COLO668 (cell line): ENCODE measurements around the gene MICAL3.
A peak's percentile ranks its signal among the peaks of the same experiment; 100 is the strongest.
"Not testable (repeated sequence)": the region's sequence is repeated elsewhere in the genome, so short reads cannot be mapped to it uniquely, and the experiment has no call there.

Experiments used
- DNase-seq: peaks from one replicate; lab custom pipeline; 2025; ENCODE audit not compliant: unreplicated experiment; lab: John Stamatoyannopoulos, UW

MICAL3 gene

GRCh38 chr22:18001040-18001893 lies 23.1 kb downstream of the MICAL3 start:
- DNase-seq: peak; percentile 90

- peak; percentile 46 for DNase-seq
Measured at GRCh38 chr22:18000441-18001039, 23.8 kb downstream of the MICAL3 start.

DNA sequence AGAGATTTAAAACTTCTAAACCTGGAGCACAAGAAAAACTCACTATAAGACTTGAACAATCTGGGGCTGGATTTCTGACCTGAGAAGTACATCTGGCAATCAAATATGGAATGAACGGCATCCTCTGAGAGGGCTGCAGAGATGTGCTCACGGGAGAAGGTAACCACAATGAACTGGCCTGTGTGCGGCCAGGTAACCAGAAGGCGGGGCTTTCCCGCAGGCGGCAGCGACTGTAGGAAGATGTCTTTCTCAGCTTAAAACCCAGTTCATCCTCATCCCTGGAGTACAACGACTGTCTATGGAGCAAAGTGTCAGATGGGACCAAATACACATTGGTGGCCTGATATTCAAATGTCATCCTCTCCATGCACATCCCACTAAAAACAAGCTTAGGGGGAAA lies 24.5 kb downstream of the MICAL3 start:
- DNase-seq: peak; percentile 38

DNA sequence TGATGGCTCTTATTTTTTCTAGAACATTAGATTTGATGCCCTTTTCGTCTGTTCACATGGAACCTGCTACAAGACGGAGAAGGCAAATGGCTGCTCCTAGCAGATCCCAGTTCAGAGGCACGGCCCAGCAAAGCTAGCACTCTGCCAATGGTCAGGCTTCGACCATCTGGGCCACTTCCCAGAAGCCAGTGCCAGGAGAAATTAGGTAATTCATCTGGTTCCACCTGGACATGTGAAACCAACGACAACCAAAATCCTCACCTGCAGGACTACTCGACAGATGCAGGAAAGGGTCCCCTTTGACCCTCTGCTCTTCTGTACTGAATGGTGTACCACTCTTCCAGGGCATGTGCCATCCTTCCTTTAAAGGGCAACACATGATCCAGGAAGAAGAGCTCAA lies 25.4 kb downstream of the MICAL3 start:
- DNase-seq: no peak

DNA sequence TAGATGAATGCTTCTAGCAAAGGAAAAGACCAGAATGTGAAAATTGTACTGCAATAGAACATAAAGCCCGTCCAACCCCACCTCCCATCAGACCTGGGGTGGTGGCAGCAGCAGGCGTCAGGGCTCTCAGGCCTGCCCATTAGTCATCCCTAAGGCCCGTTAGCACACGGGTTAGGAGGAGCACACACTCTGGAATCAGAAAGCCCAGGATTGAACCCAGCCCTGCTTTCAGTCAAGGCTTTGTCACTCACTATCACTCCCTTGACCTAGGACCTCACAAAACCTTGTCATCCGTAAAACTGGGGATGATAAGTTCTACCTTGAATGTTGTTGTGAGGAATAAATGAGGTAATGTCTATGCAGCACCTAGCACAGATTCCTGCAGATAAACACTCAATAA lies 26.9 kb downstream of the MICAL3 start:
- DNase-seq: no peak

DNA sequence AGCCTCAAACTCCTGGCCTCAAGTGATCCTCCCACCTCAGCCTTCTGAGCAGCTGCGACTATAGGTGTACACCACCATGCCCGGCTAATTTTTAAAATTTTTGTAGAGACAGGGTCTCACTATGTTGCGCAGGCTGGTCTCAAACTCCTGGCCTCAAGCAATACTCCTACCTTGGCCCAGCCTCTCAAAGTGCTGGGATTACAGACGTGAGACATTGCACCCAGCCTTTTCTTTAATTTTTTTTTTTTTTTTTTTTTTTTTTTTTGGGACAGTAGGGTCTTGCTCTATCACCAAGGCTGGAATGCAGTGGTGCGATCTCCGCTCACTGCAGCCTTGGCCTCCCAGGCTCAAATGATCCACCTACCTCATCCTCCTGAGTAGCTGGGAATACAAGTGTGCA lies 29.1 kb downstream of the MICAL3 start:
- not testable (repeated sequence) for DNase-seq

- DNase-seq: no peak
Measured at GRCh38 chr22:17994424-17995108, 29.8 kb downstream of the MICAL3 start.

- not testable (repeated sequence) for DNase-seq
Measured at GRCh38 chr22:17992976-17993375, 31.4 kb downstream of the MICAL3 start.

GRCh38 chr22:17991992-17992391 lies 32.4 kb downstream of the MICAL3 start:
- not testable (repeated sequence) for DNase-seq

DNA sequence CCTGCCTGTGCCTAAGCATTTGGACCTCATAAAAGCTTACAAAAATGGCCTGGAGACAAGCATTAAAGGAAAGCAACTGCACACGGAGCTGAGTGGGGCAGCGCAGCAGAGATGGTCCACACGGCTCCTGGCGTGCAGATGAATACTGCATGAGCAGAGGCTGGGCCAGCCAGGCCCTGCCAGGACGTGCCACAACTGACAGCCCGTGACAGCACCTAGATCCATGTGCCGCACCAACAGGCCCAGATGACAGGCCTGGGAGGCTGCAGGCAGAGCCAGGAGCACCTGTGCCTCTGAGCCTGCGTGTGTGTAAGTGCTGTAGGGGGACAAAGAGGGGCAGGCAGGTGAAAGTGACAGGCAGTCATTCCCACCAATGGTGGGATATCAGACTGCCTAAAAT lies 33.4 kb downstream of the MICAL3 start:
- DNase-seq: no peak

GRCh38 chr22:17990147-17990546 lies 34.2 kb downstream of the MICAL3 start:
- DNase-seq: no peak

- no peak for DNase-seq
Measured at GRCh38 chr22:17988800-17989513, 35.4 kb downstream of the MICAL3 start.

GRCh38 chr22:17985606-17986005 lies 38.8 kb downstream of the MICAL3 start:
- no peak for DNase-seq

DNA sequence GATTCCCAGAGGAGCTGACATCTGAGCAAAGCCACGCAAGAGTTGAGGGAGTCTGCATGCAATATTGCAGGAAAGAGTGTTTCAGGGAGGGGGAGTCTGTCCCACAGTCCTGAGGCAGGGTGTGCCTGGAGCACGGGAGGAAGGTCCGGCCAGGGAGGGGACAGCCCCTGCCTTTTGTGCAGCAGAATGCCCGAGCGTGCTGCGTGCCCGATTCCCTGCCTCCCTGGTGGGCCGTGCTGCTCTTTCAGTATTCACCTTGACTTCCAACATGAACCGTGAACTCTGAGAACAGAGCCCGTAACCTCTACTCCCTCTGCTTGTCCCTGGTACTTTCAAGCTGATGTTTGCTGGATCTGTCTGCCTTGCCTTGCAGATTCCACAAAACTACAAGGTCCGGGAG lies 39.3 kb downstream of the MICAL3 start:
- not testable (repeated sequence) for DNase-seq

- DNase-seq: no peak
Measured at GRCh38 chr22:17984114-17984513, 40.2 kb downstream of the MICAL3 start.

DNA sequence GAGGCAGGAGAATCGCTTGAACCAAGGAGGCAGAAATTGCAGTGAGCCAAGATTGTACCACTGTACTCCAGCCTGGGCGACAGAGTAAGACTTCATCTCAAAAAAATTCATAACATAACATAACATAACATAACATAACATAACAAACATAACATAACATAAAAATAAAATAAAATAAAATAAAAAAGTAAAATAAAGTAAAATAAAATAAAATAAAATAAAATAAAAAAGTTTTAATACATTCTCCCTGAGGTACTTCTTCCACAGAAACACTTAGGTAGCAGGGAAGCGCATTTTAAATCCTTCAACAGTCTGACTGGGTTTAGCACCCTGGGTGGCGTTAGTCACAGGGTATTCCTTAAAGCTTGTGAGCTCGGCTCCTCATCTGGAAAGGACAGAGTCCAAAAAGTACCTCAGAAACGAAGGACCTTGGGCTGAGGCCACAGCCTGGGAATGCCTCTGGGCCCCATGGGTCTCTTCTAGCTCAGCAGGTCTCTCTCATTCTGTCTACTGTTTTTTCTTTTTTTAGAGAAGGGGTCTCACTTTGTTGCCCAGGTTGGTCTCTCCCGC lies 41.7 kb downstream of the MICAL3 start:
- DNase-seq: no peak

DNA sequence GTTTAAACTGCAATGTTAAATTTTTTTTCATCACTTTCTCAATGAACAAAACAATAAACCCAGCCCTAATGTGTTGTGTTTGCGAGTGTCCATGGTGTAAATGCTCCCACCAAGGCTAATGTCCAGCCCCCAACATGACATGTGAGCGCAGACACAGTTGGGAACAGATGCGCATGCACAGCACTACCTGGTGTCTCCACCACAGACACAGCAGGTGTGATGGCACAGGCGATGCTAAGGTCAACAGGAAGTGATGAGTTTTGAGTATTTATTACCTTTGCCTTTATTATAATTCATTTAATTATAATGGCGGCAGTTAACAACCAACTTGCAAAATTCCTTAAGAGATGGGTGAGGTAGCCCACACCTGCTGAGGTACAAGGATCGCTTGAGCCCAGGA lies 42.9 kb downstream of the MICAL3 start:
- peak; percentile 63 for DNase-seq

DNA sequence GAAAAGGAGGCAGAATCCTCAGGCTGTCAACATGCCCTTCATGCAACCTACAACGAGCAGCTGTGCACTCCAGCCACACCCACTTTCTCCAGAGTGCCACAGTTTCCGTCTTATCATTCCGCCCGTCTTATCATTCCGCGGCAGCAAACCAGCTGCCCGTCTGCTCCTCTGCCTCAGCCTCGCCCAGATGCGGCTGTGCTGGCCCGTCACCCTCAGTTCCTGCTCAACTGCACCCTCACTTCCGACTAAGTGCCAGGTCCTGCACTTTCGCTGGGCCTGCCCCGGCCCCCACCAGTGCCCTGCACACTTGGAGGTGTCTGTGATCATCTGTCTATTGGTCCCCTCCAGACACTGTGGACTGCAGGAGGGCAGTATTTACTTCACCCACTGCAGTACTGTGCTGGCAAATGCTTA lies 43.7 kb downstream of the MICAL3 start:
- DNase-seq: peak; percentile 27

- peak; percentile 28 for DNase-seq
Measured at GRCh38 chr22:17980015-17980590, 44.3 kb downstream of the MICAL3 start.

GRCh38 chr22:17978027-17978426 lies 46.3 kb downstream of the MICAL3 start:
- DNase-seq: no peak

GRCh38 chr22:17977371-17977770 lies 47.0 kb downstream of the MICAL3 start:
- no peak for DNase-seq
